Measurements from ENCODE around the gene INPP5B. TPM values are rescaled to one million over a fixed set of nuclear protein-coding genes. Genes with fewer than 3 reads are reported as not detected.

Gene INPP5B
- total and polyA plus RNA-seq, 10 of the 15 experiments (the other 5 are each of a cell fraction or from before 2014, with no cell fraction given), result 10.9 to 54.4 (median 26.9) TPM

DNA sequence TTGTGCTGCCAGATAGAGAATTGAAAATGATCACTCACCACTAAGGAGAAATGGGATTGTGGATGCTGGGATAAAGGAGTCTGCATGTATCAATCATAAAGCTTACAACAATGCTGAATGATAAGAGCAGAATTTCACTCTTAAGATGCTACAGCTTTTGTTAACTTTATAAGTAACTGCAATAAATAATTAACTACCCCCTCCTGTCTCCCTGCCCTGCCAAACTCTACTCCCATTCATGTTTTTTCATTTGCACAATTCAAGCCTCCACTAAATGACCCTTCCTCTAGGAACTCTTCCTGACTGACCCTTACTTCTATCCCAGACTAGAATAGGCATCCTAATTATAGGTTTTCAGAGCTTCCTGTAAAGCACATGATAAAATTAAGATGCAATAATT, 102.3 kb downstream of the INPP5B start (continued):
- TF ChIP-seq, protein P1, sequence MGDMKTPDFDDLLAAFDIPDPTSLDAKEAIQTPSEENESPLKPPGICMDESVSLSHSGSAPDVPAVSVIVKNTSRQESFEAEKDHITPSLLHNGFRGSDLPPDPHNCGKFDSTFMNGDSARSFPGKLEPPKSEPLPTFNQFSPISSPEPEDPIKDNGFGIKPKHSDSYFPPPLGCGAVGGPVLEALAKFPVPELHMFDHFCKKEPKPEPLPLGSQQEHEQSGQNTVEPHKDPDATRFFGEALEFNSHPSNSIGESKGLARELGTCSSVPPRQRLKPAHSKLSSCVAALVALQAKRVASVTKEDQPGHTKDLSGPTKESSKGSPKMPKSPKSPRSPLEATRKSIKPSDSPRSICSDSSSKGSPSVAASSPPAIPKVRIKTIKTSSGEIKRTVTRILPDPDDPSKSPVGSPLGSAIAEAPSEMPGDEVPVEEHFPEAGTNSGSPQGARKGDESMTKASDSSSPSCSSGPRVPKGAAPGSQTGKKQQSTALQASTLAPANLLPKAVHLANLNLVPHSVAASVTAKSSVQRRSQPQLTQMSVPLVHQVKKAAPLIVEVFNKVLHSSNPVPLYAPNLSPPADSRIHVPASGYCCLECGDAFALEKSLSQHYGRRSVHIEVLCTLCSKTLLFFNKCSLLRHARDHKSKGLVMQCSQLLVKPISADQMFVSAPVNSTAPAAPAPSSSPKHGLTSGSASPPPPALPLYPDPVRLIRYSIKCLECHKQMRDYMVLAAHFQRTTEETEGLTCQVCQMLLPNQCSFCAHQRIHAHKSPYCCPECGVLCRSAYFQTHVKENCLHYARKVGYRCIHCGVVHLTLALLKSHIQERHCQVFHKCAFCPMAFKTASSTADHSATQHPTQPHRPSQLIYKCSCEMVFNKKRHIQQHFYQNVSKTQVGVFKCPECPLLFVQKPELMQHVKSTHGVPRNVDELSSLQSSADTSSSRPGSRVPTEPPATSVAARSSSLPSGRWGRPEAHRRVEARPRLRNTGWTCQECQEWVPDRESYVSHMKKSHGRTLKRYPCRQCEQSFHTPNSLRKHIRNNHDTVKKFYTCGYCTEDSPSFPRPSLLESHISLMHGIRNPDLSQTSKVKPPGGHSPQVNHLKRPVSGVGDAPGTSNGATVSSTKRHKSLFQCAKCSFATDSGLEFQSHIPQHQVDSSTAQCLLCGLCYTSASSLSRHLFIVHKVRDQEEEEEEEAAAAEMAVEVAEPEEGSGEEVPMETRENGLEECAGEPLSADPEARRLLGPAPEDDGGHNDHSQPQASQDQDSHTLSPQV (IDR thresholded peaks at IDR 0.05), result no peak

DNA sequence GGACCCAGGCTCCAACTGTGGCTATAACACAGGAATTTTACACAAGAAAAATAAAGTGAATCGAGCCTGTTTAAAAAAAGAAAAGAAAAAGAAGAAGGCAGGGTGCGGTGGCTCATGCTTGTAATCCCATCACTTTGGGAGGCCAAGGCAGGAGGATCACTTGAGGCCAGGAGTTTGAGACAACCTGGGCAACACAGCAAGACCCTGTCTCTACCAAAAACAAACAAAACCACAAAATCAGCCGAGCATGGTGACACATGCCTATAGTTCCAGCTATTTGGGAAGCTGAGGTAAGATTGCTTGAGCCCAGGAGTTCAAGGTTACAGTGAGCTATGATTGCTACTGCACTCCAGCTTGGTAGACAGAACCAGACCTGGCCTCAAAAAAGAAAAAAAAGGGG, 105.2 kb downstream of the INPP5B start:
- intact Hi-C loops (cut with micrococcal nuclease; ENCODE audit: unreplicated experiment), result no loop called here
- Histone ChIP-seq H3K4me1 (ENCODE audit: control insufficient read depth, insufficient read depth, low read length) (no peaks in the 10 kb centered on the region; the same call in none of the 2 replicates), H4K20me1 (ENCODE audit: control insufficient read depth, insufficient read depth) (no peaks in the 10 kb centered on the region), H3K36me3 (ENCODE audit: control insufficient read depth in 2 of 2, insufficient read depth in 2 of 2, low read length in 1 of 2) (peaks cover 11 to 13% of the 10 kb centered on the region in 2 experiments), H3K27ac (ENCODE audit: control insufficient read depth, insufficient read depth) (no peak overlapping the region), H3K79me2 (ENCODE audit: control insufficient read depth, insufficient read depth, low read length) (peaks cover 17% of the 10 kb centered on the region), H3K9ac (ENCODE audit: control insufficient read depth, insufficient read depth, low read length) (no peak overlapping the region), H2AFZ (ENCODE audit: control insufficient read depth, low read depth, low read length) (no peak overlapping the region), H3K4me3 (no peak overlapping the region), H3K27me3 (replicated peaks in 1 of 2; ENCODE audit: control insufficient read depth in 2 of 2, insufficient read depth in 2 of 2, low read length in 1 of 2) (no peaks in the 10 kb centered on the region), H3K9me3 (replicated peaks; ENCODE audit: control insufficient read depth, insufficient read depth, low read length) (no peaks in the 10 kb centered on the region), H3K4me2 (ENCODE audit: control insufficient read depth, insufficient read depth) (no peak overlapping the region)
- no peak for ATAC-seq
- FAIRE-seq, result no peak
- no peak for DNase-seq (ENCODE audit: low read depth, low spot score)
- in situ Hi-C loops (cut with MboI), result no loop called here
- 80% methylated on average over 3 of the region's 3 CpGs for whole genome bisulfite sequencing (ENCODE audit: insufficient coverage, insufficient replicate concordance, low lambda C conversion rate, missing lambda C conversion rate)
- RAD21 ChIA-PET (ENCODE audit: unreplicated experiment), result no interaction called here
- POLR2A ChIA-PET, result interaction anchor here (1.3 kb wide), 1 partner anchor 9 kb away, joined by 3 read pairs; no protein-coding TSS in a partner anchor
- BruUV-seq (replicated peaks), result no TSS peak
- TF ChIP-seq SUPT20H (IDR thresholded peaks at IDR 0.05; ENCODE audit: borderline replicate concordance, control insufficient read depth, low read depth, low read length) (no peak), RELA (IDR thresholded peaks at IDR 0.05; ENCODE audit: borderline replicate concordance, partially characterized antibody) (no peak)
- SMC1A ChIA-PET (ENCODE audit: uncharacterized antibody, unreplicated experiment), result interaction anchor here (2.4 kb wide), 1 partner anchor 17 kb away, joined by 7 read pairs; the partner anchor contains the start of gene MTF1
- CTCF ChIA-PET, result interaction anchor here (0.6 to 1.2 kb wide), 3 partner anchors 19 to 327 kb away, joined by 3 to 8 read pairs (median 3); partner anchors contain the start of gene MEAF6
